GM12874 (cell line): Measurements from ENCODE around the gene CD300LF.
A peak's percentile ranks its signal among the peaks of the same experiment; 100 is the strongest.

Experiments used
- CTCF ChIP-seq: IDR thresholded peaks from 2 replicates; pipeline ENCODE4 v1.5.1; 2011; ENCODE audit warnings: low read depth, mild to moderate bottlenecking, control low read depth, low read length, moderate library complexity; ENCODE audit not compliant: insufficient read depth

Gene CD300LF

GRCh38 chr17:74750327-74751069 is 37.8 kb upstream of the CD300LF start:
- no peak for TF ChIP-seq CTCF

GRCh38 chr17:74750039-74750326 is 37.3 kb upstream of the CD300LF start:
- no peak for TF ChIP-seq CTCF

GRCh38 chr17:74749279-74750038 is 36.7 kb upstream of the CD300LF start:
- no peak for TF ChIP-seq CTCF

- peak; percentile 41; the same call in 1 of the 2 replicates for TF ChIP-seq CTCF
Measured at GRCh38 chr17:74748529-74749278, 36.0 kb upstream of the CD300LF start, which contains the start of gene NHERF1. NHERF1 (plus strand) TSS chr17:74748628; CDS start chr17:74748847, 219 bp downstream.

GRCh38 chr17:74748279-74748528 is 35.5 kb upstream of the CD300LF start:
- TF ChIP-seq CTCF, result 0 out of 2 replicates have a peak, but pooled peaks have one; percentile 1

- no peak for TF ChIP-seq CTCF
Measured at GRCh38 chr17:74746922-74747321, 34.2 kb upstream of the CD300LF start.

GRCh38 chr17:74746376-74746775 is 33.7 kb upstream of the CD300LF start:
- no peak for TF ChIP-seq CTCF
